Measurements from ENCODE around the gene ZYG11A. TPM values are rescaled to one million over a fixed set of nuclear protein-coding genes. Genes with fewer than 3 reads are reported as not detected.

Gene ZYG11A
- total and polyA plus RNA-seq, 7 donors, result 0.13 TPM; not detected in 6

DNA sequence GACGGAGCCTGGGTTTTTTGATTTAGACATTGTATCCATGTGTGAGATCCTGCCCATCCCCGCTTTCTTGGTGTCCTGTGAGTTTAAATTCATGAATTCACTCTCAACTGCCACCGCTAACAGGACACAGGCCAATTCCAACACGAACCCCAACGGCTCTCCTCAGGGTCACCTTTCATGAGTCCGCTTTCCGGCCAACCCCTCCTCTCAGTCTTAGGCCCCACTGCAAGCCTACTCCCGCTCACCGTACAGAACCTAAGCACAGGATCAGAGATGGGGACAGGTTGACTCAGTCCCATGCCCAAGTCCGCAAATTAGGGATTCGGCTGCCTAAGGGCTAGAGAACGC is 84.3 kb downstream of the ZYG11A start:
- no peaks in the 10 kb centered on the region for H3K27me3 ChIP-seq (ENCODE audit: insufficient read depth in 3 of 3, low read length in 2 of 3)
- H3K27ac ChIP-seq, result peak overlapping the region; percentile 86
- intact Hi-C loops (cut with DNase I), result loop anchor here in 1 of 2 donors (10.0 kb wide), 2 partner anchors 82 to 202 kb away; partner anchors contain the start of genes ZYG11A and ZYG11B
- DNase-seq (no peak), ATAC-seq (peak in 2 of 4 donors; percentile 49 to 59)
- H3K4me3 ChIP-seq, result peak overlapping the region; percentile 78
- no peaks in the 10 kb centered on the region for H3K4me1 ChIP-seq
- H3K9me3 ChIP-seq, result no peaks in the 10 kb centered on the region
- no peaks in the 10 kb centered on the region for H3K36me3 ChIP-seq (ENCODE audit: insufficient read depth in 1 of 2, low read depth in 1 of 2)
- WGBS, 3 donors, result 5 to 15% (median 6%) methylated on average over 12 of the region's 12 CpGs
- TF ChIP-seq, protein P1, sequence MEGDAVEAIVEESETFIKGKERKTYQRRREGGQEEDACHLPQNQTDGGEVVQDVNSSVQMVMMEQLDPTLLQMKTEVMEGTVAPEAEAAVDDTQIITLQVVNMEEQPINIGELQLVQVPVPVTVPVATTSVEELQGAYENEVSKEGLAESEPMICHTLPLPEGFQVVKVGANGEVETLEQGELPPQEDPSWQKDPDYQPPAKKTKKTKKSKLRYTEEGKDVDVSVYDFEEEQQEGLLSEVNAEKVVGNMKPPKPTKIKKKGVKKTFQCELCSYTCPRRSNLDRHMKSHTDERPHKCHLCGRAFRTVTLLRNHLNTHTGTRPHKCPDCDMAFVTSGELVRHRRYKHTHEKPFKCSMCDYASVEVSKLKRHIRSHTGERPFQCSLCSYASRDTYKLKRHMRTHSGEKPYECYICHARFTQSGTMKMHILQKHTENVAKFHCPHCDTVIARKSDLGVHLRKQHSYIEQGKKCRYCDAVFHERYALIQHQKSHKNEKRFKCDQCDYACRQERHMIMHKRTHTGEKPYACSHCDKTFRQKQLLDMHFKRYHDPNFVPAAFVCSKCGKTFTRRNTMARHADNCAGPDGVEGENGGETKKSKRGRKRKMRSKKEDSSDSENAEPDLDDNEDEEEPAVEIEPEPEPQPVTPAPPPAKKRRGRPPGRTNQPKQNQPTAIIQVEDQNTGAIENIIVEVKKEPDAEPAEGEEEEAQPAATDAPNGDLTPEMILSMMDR (IDR thresholded peaks at IDR 0.05), result no peak

DNA sequence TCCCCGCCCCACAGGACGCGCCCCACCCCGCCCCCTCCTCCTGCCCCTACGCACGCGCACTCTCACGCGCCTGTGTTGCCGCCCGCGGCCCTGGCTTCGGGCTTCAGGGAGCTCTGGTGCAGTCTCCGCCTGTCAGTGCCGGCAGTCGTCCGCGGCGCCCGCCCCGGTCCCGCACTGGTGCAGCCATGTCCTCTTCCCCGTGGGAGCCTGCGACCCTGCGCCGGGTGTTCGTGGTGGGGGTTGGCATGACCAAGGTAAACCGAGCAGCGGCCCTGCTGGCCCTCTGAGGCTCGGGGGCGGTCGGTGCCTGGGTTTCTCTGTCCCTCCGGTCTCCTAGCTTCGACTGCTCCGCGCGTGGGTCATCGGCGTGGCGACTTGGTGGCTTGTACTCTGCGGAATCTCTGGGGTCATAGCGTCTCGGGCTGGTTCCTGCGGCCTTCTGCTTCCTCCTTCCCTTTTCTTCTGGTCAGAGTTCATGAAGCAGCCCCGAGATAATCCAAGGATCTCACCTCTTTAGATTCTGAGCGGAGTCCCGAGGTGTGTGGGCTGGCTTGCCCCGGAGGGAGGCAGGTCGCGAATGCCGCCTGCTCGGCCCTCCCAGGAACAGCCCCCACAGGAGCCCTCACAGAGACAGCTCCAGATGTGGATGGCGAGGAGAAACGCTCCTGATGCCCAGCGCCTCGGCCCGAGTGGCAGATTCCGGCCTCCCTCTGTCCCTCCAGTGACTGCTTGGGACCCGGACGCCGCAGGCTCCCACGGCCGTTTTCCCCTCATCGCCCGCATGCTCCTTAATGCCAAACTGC is 84.9 kb downstream of the ZYG11A start, which contains the start of gene SCP2:
TSS of gene SCP2 (plus strand) at position 65 of the 803 bp plus-strand sequence. CDS start at position 186, 121 bp downstream.
- Histone ChIP-seq H3K4me1 (no peaks in the 10 kb centered on the region), H3K4me3 (peak within 1 kb of the TSS; percentile 78), H3K9me3 (no peaks in the 10 kb centered on the region), H3K27ac (peak within 1 kb of the TSS; percentile 86), H3K27me3 (ENCODE audit: insufficient read depth in 3 of 3, low read length in 2 of 3) (no peaks in the 10 kb centered on the region), H3K36me3 (ENCODE audit: insufficient read depth in 1 of 2, low read depth in 1 of 2) (no peaks in the 10 kb centered on the region)
- TF ChIP-seq, protein P1 (IDR thresholded peaks at IDR 0.05), result no peak
- intact Hi-C loops (cut with DNase I), result loop anchor here in 1 of 2 donors (10.0 kb wide), 2 partner anchors 83 to 203 kb away; partner anchors contain the start of genes ZYG11A and ZYG11B
- peak; percentile 94 to 96 (median 95) for ATAC-seq
- DNase-seq, result peak; percentile 89 to 90
- 0% methylated on average over 62 to 65 of the region's 65 CpGs for WGBS, 3 donors

DNA sequence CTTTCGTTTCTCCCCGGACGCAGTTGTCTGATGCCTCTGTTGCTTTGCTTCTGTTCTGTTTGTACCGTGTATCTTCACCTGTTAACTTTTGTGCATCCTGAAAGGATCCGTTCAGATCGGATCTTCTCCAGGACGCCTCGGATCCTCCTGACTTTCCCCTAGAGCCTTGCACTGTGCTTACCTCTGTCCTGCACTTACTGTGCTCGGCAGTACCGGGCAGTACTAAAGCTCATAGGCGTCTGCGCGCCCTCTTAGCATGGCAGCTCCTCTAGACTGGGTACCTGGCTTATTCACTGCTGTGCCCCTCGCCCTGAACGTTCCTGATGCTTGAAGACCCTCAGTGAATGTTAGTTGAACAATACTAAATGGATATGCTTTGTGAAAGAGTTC is 85.5 kb downstream of the ZYG11A start:
- peak; percentile 25 to 30 (median 26) for ATAC-seq
- 19 to 25% (median 23%) methylated on average over 15 of the region's 15 CpGs for WGBS, 3 donors
- Histone ChIP-seq H3K36me3 (ENCODE audit: insufficient read depth in 1 of 2, low read depth in 1 of 2) (no peaks in the 10 kb centered on the region), H3K27ac (peak overlapping the region; percentile 86), H3K27me3 (ENCODE audit: insufficient read depth in 3 of 3, low read length in 2 of 3) (no peaks in the 10 kb centered on the region), H3K4me3 (peak overlapping the region; percentile 78), H3K4me1 (no peaks in the 10 kb centered on the region), H3K9me3 (no peaks in the 10 kb centered on the region)
- DNase-seq, result no peak
- TF ChIP-seq, protein P1 (IDR thresholded peaks at IDR 0.05), result no peak
- intact Hi-C loops (cut with DNase I), result loop anchor here in 1 of 2 donors (10.0 kb wide), 2 partner anchors 83 to 203 kb away; partner anchors contain the start of genes ZYG11A and ZYG11B

DNA sequence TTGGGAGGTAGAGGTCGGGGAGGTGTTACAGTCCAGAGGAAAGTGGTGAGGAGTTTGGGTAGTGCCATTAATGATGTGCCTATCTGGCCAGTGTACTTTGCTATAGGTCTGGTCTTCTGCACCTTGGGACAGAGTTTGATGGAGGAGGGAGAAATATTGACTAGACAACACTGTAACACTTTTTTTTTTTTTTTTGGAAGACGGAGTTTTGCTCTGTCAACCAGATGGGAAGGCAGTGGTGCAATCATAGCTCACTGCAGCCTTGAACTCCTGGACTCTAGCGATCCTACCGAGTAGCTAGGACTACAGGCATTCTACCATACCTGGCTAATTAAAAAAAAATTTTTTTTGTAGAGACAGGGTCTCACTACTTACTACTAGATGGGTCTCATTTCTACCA is 86.5 kb downstream of the ZYG11A start:
- 96 to 100% (median 97%) methylated on average over 4 of the region's 4 CpGs for WGBS, 3 donors
- Histone ChIP-seq H3K9me3 (no peaks in the 10 kb centered on the region), H3K4me1 (no peaks in the 10 kb centered on the region), H3K4me3 (no peak overlapping the region), H3K27ac (no peak overlapping the region), H3K27me3 (ENCODE audit: insufficient read depth in 3 of 3, low read length in 2 of 3) (no peaks in the 10 kb centered on the region), H3K36me3 (ENCODE audit: insufficient read depth in 1 of 2, low read depth in 1 of 2) (no peaks in the 10 kb centered on the region)
- TF ChIP-seq, protein P1 (IDR thresholded peaks at IDR 0.05), result no peak
- ATAC-seq (no peak), DNase-seq (no peak)
- intact Hi-C loops (cut with DNase I), result loop anchor here in 1 of 2 donors (10.0 kb wide), 2 partner anchors 84 to 204 kb away; partner anchors contain the start of genes ZYG11A and ZYG11B

Data from psoas muscle (tissue), 8 donors.